Measurements from ENCODE around the gene CDPF1. TPM values are rescaled to one million over a fixed set of nuclear protein-coding genes. Genes with fewer than 3 reads are reported as not detected.

The CDPF1 gene
- total RNA-seq, 1 experiment from 2014 or later: 8.1 TPM

DNA sequence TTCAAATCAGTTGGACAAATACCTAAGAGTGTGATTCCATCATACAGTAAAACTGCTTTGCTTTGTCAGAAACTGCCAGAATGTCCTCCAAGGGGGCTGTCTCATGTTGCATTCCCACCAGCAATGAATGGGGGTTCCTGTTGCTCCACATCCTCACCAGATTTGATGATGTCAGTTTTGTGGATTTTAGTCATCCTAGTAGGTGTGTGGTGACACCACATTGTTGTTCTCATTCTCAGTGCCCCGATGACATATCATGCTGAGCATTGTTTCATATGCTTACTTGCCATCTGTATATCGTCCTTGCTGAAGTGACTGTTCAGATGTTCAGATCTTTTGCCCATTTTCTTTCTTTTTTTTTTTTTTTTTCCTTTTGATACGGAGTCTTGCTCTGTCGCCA lies 37.0 kb downstream of the CDPF1 start:
- H3K56ac ChIP-seq (ENCODE audit: insufficient read length, low read depth, low read length): no peak overlapping the region
- no peak overlapping the region for H3K9ac ChIP-seq (ENCODE audit: extremely low read depth, insufficient read length, low read length)
- H3K4ac ChIP-seq (ENCODE audit: low read depth, low read length): no peak overlapping the region
- no peak overlapping the region for H4K91ac ChIP-seq (ENCODE audit: insufficient read length, low read depth, low read length)
- H3K36me3 Mint-ChIP-seq (ENCODE audit: insufficient read depth in 1 of 3, low read depth in 3 of 3): peaks cover 23 to 40% (median 29%) of the 10 kb centered on the region in 3 experiments
- no peaks in the 10 kb centered on the region for H4K20me1 ChIP-seq (ENCODE audit: control insufficient read depth, insufficient read depth, insufficient read length)
- H3K4me1 ChIP-seq (ENCODE audit: insufficient read depth, low read length): no peaks in the 10 kb centered on the region
- no peak overlapping the region for H3K27ac Mint-ChIP-seq
- H3K4me3 Mint-ChIP-seq: no peak overlapping the region
- no peak for DNase-seq
- no peak overlapping the region for H2BK20ac ChIP-seq (ENCODE audit: low read depth, low read length, poor library complexity, severe bottlenecking)
- H3K4me1 Mint-ChIP-seq: no peaks in the 10 kb centered on the region
- peaks cover 36 to 44% of the 10 kb centered on the region in 2 experiments for H3K9me3 Mint-ChIP-seq
- no peak overlapping the region for H2BK120ac ChIP-seq (ENCODE audit: low read depth, low read length, poor library complexity, severe bottlenecking)
- H3K4me2 ChIP-seq (ENCODE audit: insufficient read depth, insufficient read length, low read length): no peak overlapping the region
- no peak overlapping the region for H3K18ac ChIP-seq (ENCODE audit: insufficient read length, low read depth, low read length)
- H4K8ac ChIP-seq (replicated peaks; ENCODE audit: insufficient read length, low read depth, low read length): no peak overlapping the region
- no peak overlapping the region for H3K27ac ChIP-seq (ENCODE audit: insufficient read length, low read depth, low read length)
- no peak overlapping the region for H3K14ac ChIP-seq (ENCODE audit: insufficient read depth, low read length)
- TF ChIP-seq, protein P1, sequence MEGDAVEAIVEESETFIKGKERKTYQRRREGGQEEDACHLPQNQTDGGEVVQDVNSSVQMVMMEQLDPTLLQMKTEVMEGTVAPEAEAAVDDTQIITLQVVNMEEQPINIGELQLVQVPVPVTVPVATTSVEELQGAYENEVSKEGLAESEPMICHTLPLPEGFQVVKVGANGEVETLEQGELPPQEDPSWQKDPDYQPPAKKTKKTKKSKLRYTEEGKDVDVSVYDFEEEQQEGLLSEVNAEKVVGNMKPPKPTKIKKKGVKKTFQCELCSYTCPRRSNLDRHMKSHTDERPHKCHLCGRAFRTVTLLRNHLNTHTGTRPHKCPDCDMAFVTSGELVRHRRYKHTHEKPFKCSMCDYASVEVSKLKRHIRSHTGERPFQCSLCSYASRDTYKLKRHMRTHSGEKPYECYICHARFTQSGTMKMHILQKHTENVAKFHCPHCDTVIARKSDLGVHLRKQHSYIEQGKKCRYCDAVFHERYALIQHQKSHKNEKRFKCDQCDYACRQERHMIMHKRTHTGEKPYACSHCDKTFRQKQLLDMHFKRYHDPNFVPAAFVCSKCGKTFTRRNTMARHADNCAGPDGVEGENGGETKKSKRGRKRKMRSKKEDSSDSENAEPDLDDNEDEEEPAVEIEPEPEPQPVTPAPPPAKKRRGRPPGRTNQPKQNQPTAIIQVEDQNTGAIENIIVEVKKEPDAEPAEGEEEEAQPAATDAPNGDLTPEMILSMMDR (conservative IDR thresholded peaks at IDR 0.05): no peak
- H3K23ac ChIP-seq (ENCODE audit: insufficient read length, low read depth, low read length): no peak overlapping the region
- H2BK5ac ChIP-seq (ENCODE audit: insufficient read length, low read length): no peak overlapping the region
- H3K79me1 ChIP-seq (ENCODE audit: insufficient read depth, low read depth, low read length, poor library complexity, severe bottlenecking): no peaks in the 10 kb centered on the region
- no peak overlapping the region for H4K5ac ChIP-seq (ENCODE audit: insufficient read length, low read depth, low read length)
- H2AFZ ChIP-seq (ENCODE audit: low read length): no peak overlapping the region
- H3K79me2 ChIP-seq (ENCODE audit: insufficient read depth, low read length): no peaks in the 10 kb centered on the region
- H3K9me3 ChIP-seq (ENCODE audit: control insufficient read depth, low read depth, low read length): no peaks in the 10 kb centered on the region
- no peaks in the 10 kb centered on the region for H3K23me2 ChIP-seq (ENCODE audit: insufficient read length, low read depth, low read length, poor library complexity, severe bottlenecking)
- H3T11ph ChIP-seq (ENCODE audit: low read length): no peak overlapping the region
- no peak overlapping the region for H2BK12ac ChIP-seq (ENCODE audit: insufficient read length, low read depth, low read length)
- no peaks in the 10 kb centered on the region; the same call in none of the 2 replicates for H3K27me3 Mint-ChIP-seq (ENCODE audit: low read depth)
- H2BK15ac ChIP-seq (ENCODE audit: low read depth, low read length): no peak overlapping the region
- no CpG with 5 or more reads among the region's 4 CpGs for WGBS (ENCODE audit: extremely low coverage, insufficient read length, low lambda C conversion rate)
- H2AK5ac ChIP-seq (ENCODE audit: insufficient read length, low read length): no peak overlapping the region
- no peaks in the 10 kb centered on the region for H3K27me3 ChIP-seq (ENCODE audit: insufficient read depth, low read length)
